ENCODE results near the gene ANKHD1. TPM values are rescaled to one million over a fixed set of nuclear protein-coding genes. Genes with fewer than 3 reads are reported as not detected.

The ANKHD1 gene
- total and polyA plus RNA-seq, 12 donors: 26.6 to 77.9 (median 67.5) TPM

GRCh38 chr5:140558542-140558941 lies 156.9 kb downstream of the ANKHD1 start:
- no peak for DNase-seq
- peaks cover 8 to 63% (median 54%) of the 10 kb centered on the region in 9 donors for H3K4me1 ChIP-seq
- no peak for ATAC-seq
- intact Hi-C loops (cut with DNase I): loop anchor here in 1 of 10 donors (10.0 kb wide), 1 partner anchor 314 kb away; no protein-coding TSS in a partner anchor
- no peak for TF ChIP-seq CTCF (IDR thresholded peaks at IDR 0.05)
- WGBS, 2 donors: 96 to 97% methylated on average over 9 of the region's 9 CpGs
- H3K27ac ChIP-seq: peak overlapping the region in 5 of 10 donors; percentile 90 to 98 (median 93)
- H3K4me3 ChIP-seq: no peak overlapping the region
- H3K27me3 ChIP-seq: no peaks in the 10 kb centered on the region
- no peaks in the 10 kb centered on the region for H3K9me3 ChIP-seq
- peaks cover 0 to 39% (median under 1%) of the 10 kb centered on the region in 9 donors for H3K36me3 ChIP-seq

DNA sequence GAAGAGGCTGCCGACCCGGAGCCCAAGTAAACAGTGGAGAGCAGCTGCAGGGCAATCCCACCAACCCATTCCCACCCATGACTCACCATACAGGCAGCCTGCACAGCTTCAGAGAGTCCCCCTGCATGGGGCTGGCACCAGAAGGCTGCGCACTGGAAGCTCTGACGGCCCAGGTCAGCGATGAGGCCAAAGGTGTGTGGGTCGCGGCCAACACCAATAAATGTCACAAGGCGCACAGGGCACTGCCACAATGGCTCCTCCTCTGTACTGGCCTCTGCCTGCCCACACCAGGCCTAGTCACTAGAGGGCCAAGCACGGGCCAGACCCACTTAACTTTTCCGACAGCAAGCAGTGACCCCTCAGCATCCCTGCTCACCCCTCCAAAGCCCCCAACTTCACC lies 158.6 kb downstream of the ANKHD1 start:
- ATAC-seq (no peak), DNase-seq (no peak)
- intact Hi-C loops (cut with DNase I): loop anchor here in 3 of 10 donors (5.0 to 10.0 kb wide), 2 partner anchors 75 to 87 kb away; partner anchors contain the start of genes CD14 (in 2 of the 3), TMCO6 (in 2 of the 3), IK (in 1 of the 3) and NDUFA2 (in 1 of the 3)
- Histone ChIP-seq H3K27me3 (no peaks in the 10 kb centered on the region), H3K4me3 (no peak overlapping the region), H3K27ac (no peak overlapping the region), H3K9me3 (no peaks in the 10 kb centered on the region), H3K4me1 (peaks cover 8 to 51% (median 42%) of the 10 kb centered on the region in 9 donors), H3K36me3 (peaks cover 0 to 36% (median 0%) of the 10 kb centered on the region in 9 donors)
- TF ChIP-seq CTCF (IDR thresholded peaks at IDR 0.05): no peak
- WGBS, 2 donors: 94% methylated on average over 10 of the region's 10 CpGs

DNA sequence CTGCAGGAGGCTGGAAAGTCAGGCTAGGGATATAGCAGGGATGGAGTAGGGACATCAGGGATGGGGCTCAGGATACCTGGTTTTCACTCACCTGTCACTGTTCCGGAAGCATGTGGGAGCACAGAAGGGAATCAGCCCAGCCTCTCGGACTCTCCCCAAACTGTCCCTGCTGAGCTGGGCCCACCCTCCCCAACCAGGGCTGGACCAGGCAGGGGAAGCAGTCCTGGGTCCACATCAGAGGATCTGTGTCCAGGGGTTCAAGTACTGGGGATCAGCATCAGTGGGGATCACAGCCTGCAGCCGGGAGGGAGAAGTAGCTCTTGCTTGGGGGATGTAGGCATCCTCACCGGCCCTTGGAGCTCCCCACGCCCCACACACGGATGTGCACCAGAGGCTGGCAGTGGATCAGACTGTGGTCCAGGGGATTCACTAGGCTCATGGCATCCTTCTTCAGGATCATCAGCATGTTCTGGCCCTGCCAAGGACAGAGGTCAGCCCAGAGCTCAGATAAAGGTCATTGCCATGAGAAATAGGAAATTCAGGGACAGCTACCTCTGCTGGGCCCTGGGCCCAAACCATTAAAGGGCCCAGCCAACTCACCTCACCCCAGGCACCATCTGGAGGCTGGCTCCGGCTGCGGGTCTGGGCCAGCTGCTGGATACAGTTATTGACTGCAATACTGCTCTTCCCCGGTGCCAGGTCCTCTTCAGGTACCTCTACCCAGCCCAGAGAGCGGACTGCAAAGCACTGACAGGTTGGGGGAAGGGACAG lies 160.3 kb downstream of the ANKHD1 start:
- peak overlapping the region in 1 of 10 donors; percentile 94 for H3K27ac ChIP-seq
- intact Hi-C loops (cut with DNase I): loop anchor here in 3 of 10 donors (5.0 to 10.0 kb wide), 2 partner anchors 73 to 85 kb away; partner anchors contain the start of genes CD14 (in 2 of the 3), TMCO6 (in 2 of the 3), IK (in 1 of the 3) and NDUFA2 (in 1 of the 3)
- H3K36me3 ChIP-seq: peaks cover 0 to 44% (median 5%) of the 10 kb centered on the region in 9 donors
- peaks cover 7 to 50% (median 42%) of the 10 kb centered on the region in 9 donors for H3K4me1 ChIP-seq
- H3K27me3 ChIP-seq: no peaks in the 10 kb centered on the region
- no peak for TF ChIP-seq CTCF (IDR thresholded peaks at IDR 0.05)
- H3K4me3 ChIP-seq: no peak overlapping the region
- H3K9me3 ChIP-seq: no peaks in the 10 kb centered on the region
- no peak for ATAC-seq
- 94% methylated on average over 10 of the region's 10 CpGs for WGBS, 2 donors
- no peak for DNase-seq

DNA sequence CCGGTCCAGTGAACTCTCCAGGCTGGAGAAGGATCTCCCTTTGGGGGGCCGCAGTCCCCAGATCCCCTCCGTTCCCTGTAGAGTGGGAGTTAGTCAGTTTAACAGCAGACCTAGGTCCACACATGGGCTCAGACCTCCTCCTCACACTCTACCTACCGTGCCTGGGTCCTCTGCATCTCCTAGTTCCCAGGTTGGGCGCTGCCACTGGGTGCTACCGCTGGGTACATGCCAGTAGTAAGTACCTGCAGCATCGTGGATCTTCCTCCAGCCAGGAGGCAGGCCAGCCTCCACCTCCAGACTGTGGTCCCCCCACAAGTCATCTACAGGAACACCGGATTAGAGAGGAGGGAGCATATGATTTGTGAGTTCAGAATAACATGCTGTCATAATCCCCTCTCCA lies 162.0 kb downstream of the ANKHD1 start:
- Histone ChIP-seq H3K9me3 (no peaks in the 10 kb centered on the region), H3K36me3 (peaks cover 0 to 59% (median 19%) of the 10 kb centered on the region in 9 donors), H3K27me3 (no peaks in the 10 kb centered on the region), H3K27ac (peak overlapping the region; percentile 88 to 98 (median 94)), H3K4me1 (peaks cover 7 to 59% (median 48%) of the 10 kb centered on the region in 9 donors), H3K4me3 (peak overlapping the region; percentile 57 to 86 (median 70))
- DNase-seq: no peak
- intact Hi-C loops (cut with DNase I): loop anchor here in 3 of 10 donors (5.0 to 10.0 kb wide), 2 partner anchors 71 to 84 kb away; partner anchors contain the start of genes CD14 (in 2 of the 3), TMCO6 (in 2 of the 3), IK (in 1 of the 3) and NDUFA2 (in 1 of the 3)
- TF ChIP-seq CTCF (IDR thresholded peaks at IDR 0.05): no peak
- no peak for ATAC-seq
- WGBS, 2 donors: 69 to 70% methylated on average over 8 of the region's 8 CpGs
